SH-SY5Y (cell line): Measurements from ENCODE around the gene SLX4.

Experiments
- GATA2 ChIP-seq: IDR thresholded peaks from 2 replicates; pipeline ENCODE4 v1.6.1; 2011; ENCODE audit warnings: mild to moderate bottlenecking, low read depth, low read length
- GATA3 ChIP-seq: IDR thresholded peaks from 2 replicates; pipeline ENCODE4 v1.6.1; 2011; ENCODE audit warnings: low read depth, mild to moderate bottlenecking, low read length, moderate library complexity

Gene SLX4

GRCh38 chr16:3584412-3584811 lies 27.0 kb downstream of the SLX4 start:
- TF ChIP-seq GATA3 (no peak), GATA2 (no peak)

GRCh38 chr16:3583303-3584038 lies 27.9 kb downstream of the SLX4 start:
- TF ChIP-seq GATA3 (no peak), GATA2 (no peak)

GRCh38 chr16:3582276-3583165 lies 28.9 kb downstream of the SLX4 start:
- TF ChIP-seq GATA3 (no peak), GATA2 (no peak)

- TF ChIP-seq GATA2 (no peak), GATA3 (no peak)
Observed at GRCh38 chr16:3581392-3581791, 30.0 kb downstream of the SLX4 start.

GRCh38 chr16:3580686-3581085 lies 30.7 kb downstream of the SLX4 start:
- TF ChIP-seq GATA3 (no peak), GATA2 (no peak)

GRCh38 chr16:3580251-3580651 lies 31.2 kb downstream of the SLX4 start:
- no peak for TF ChIP-seq GATA2
- TF ChIP-seq GATA3 = no peak

GRCh38 chr16:3579776-3580175 lies 31.6 kb downstream of the SLX4 start:
- TF ChIP-seq GATA2 (no peak), GATA3 (no peak)

GRCh38 chr16:3578610-3579551 lies 32.5 kb downstream of the SLX4 start:
- TF ChIP-seq GATA2 (no peak), GATA3 (no peak)

GRCh38 chr16:3578121-3578520 lies 33.3 kb downstream of the SLX4 start:
- TF ChIP-seq GATA3 (no peak), GATA2 (no peak)

GRCh38 chr16:3577302-3577752 lies 34.1 kb downstream of the SLX4 start, which contains the start of gene NLRC3:
Gene NLRC3, minus strand, starts transcription at chr16:3577403. Its CDS starts 12,367 bp downstream, at chr16:3565036.
- TF ChIP-seq GATA2 = no peak
- TF ChIP-seq GATA3 = no peak

- no peak for TF ChIP-seq GATA3
- TF ChIP-seq GATA2 = no peak
Observed at GRCh38 chr16:3576211-3576610, 35.2 kb downstream of the SLX4 start.

GRCh38 chr16:3575491-3575890 lies 35.9 kb downstream of the SLX4 start:
- TF ChIP-seq GATA2 (no peak), GATA3 (no peak)

GRCh38 chr16:3574195-3574594 lies 37.2 kb downstream of the SLX4 start:
- TF ChIP-seq GATA3 (no peak), GATA2 (no peak)
